DMS53 treated with DMSO at 0.1 percent for 48 hours (cell line): Measurements from ENCODE around the gene KIF21B.
A peak's percentile ranks its signal among the peaks of the same experiment; 100 is the strongest.

Source experiments
- DNase-seq: peaks from one replicate; lab custom pipeline; 2025; ENCODE audit not compliant: unreplicated experiment; lab: John Stamatoyannopoulos, UW

The KIF21B gene

GRCh38 chr1:201023517-201023902, at the start of gene KIF21B:
Gene KIF21B (minus strand): TSS chr1:201023714. CDS start chr1:201023383, 331 bp downstream.
- DNase-seq: peak; percentile 73

GRCh38 chr1:201072922-201073321, 49.4 kb upstream of the KIF21B start:
- no peak for DNase-seq

GRCh38 chr1:201072149-201072548, 48.6 kb upstream of the KIF21B start:
- no peak for DNase-seq

GRCh38 chr1:201069636-201070035, 46.1 kb upstream of the KIF21B start:
- no peak for DNase-seq

GRCh38 chr1:201068976-201069375, 45.5 kb upstream of the KIF21B start:
- no peak for DNase-seq

GRCh38 chr1:201066986-201067385, 43.5 kb upstream of the KIF21B start:
- DNase-seq: no peak

GRCh38 chr1:201065686-201066085, 42.2 kb upstream of the KIF21B start:
- DNase-seq: no peak

- no peak for DNase-seq
These were observed 41.3 kb upstream of the KIF21B start for GRCh38 chr1:201064806-201065205.

- DNase-seq: no peak
These were observed 39.6 kb upstream of the KIF21B start for GRCh38 chr1:201063145-201063544.

- no peak for DNase-seq
These were observed 39.1 kb upstream of the KIF21B start for GRCh38 chr1:201062511-201063091.

GRCh38 chr1:201061886-201062285, 38.4 kb upstream of the KIF21B start:
- no peak for DNase-seq

- no peak for DNase-seq
These were observed 37.5 kb upstream of the KIF21B start for GRCh38 chr1:201061049-201061448.

GRCh38 chr1:201060586-201060985, 37.1 kb upstream of the KIF21B start:
- DNase-seq: no peak

- DNase-seq: no peak
These were observed 36.5 kb upstream of the KIF21B start for GRCh38 chr1:201059871-201060555.

GRCh38 chr1:201059401-201059800, 35.9 kb upstream of the KIF21B start:
- DNase-seq: no peak

- DNase-seq: no peak
These were observed 30.6 kb upstream of the KIF21B start for GRCh38 chr1:201054091-201054543.

- DNase-seq: no peak
These were observed 29.8 kb upstream of the KIF21B start for GRCh38 chr1:201053155-201053860.

GRCh38 chr1:201051399-201051798, 27.9 kb upstream of the KIF21B start:
- DNase-seq: no peak

- DNase-seq: no peak
These were observed 27.2 kb upstream of the KIF21B start for GRCh38 chr1:201050515-201051277.

- no peak for DNase-seq
These were observed 25.8 kb upstream of the KIF21B start for GRCh38 chr1:201049248-201049831.

GRCh38 chr1:201048521-201048920, 25.0 kb upstream of the KIF21B start:
- DNase-seq: no peak
